PC-3 (cell line): ENCODE data around the gene FCSK. TPM values are rescaled to one million over a fixed set of nuclear protein-coding genes. Genes with fewer than 3 reads are reported as not detected.

Source experiments
- ATAC-seq: fragments of 200-7000 bp; cut with Tn5 transposase; 2 replicates; pipeline ENCODE4 v1.9.1; 2020; ENCODE audit warnings: mild to moderate bottlenecking, moderate library complexity
- BruUV-seq: library from RNA; stranded (reverse); fragments of 400-500 nt; replicated peaks from 2 replicates; lab custom pipeline; 2021; lab: Mats Ljungman, UMichigan
- CTCF ChIA-PET: fragments of 300-600 bp; sonication (Branson Sonifier 250); formaldehyde crosslinking; loops from one replicate; lab custom pipeline; 2022; ENCODE audit warnings: antibody characterized with exemption; lab: Charles Lee
- POLR2A ChIA-PET: fragments of 300-600 bp; sonication (Branson Sonifier 250); formaldehyde crosslinking; loops from one replicate; lab custom pipeline; 2022; ENCODE audit warnings: antibody characterized with exemption; ENCODE audit not compliant: unreplicated experiment; lab: Charles Lee
- DNase-seq: peaks from one replicate; pipeline ENCODE4 v3.0.0-alpha.2; 2015
- H2AFZ ChIP-seq: fragments of 300-600 bp; sonication (generic); 2 replicates; pipeline ENCODE4 v1.6.0; 2016; ENCODE audit warnings: antibody characterized with exemption, low read length
- H3F3A ChIP-seq: fragments of 300-600 bp; sonication (generic); one replicate; pipeline ENCODE4 v1.6.0; 2017; ENCODE audit warnings: antibody characterized with exemption, low read length, control low read depth, mild to moderate bottlenecking; ENCODE audit not compliant: unreplicated experiment
- H3K27ac ChIP-seq: fragments of 300-600 bp; sonication (generic); 2 replicates; pipeline ENCODE4 v1.5.1; 2016; ENCODE audit warnings: mild to moderate bottlenecking, low read length
- H3K27me3 ChIP-seq: fragments of 300-600 bp; sonication (generic); 2 replicates; pipeline ENCODE4 v1.6.1; 2016; ENCODE audit warnings: low read length, mixed read lengths
- H3K36me3 ChIP-seq: fragments of 300-600 bp; sonication (generic); 2 replicates; pipeline ENCODE4 v1.6.1; 2016; ENCODE audit warnings: low read depth, mixed run types, low read length, mixed read lengths
- H3K4me1 ChIP-seq: fragments of 300-600 bp; sonication (generic); 2 replicates; pipeline ENCODE4 v1.5.1; 2016; ENCODE audit warnings: low read length; ENCODE audit not compliant: insufficient read depth
- H3K4me2 ChIP-seq: fragments of 300-600 bp; sonication (generic); 2 replicates; pipeline ENCODE4 v1.6.0; 2016; ENCODE audit warnings: low read length
- H3K4me3 ChIP-seq: fragments of 300-600 bp; sonication (generic); 2 replicates; pipeline ENCODE4 v1.5.1; 2016; ENCODE audit warnings: mild to moderate bottlenecking, low read length, mixed read lengths
- H3K79me2 ChIP-seq: fragments of 300-600 bp; sonication (generic); 2 replicates; pipeline ENCODE4 v1.6.1; 2017; ENCODE audit warnings: low read length, mixed read lengths
- H3K9ac ChIP-seq: fragments of 300-600 bp; sonication (generic); 2 replicates; pipeline ENCODE4 v1.6.0; 2016; ENCODE audit warnings: mild to moderate bottlenecking, low read length
- H3K9me2 ChIP-seq: fragments of 300-600 bp; sonication (generic); replicated peaks from 2 replicates; pipeline ENCODE4 v1.6.1; 2016; ENCODE audit warnings: mixed run types, low read length, mixed read lengths
- H3K9me3 ChIP-seq: fragments of 300-600 bp; sonication (generic); 2 replicates; pipeline ENCODE4 v1.6.1; 2016; ENCODE audit warnings: low read length, mixed read lengths
- H4K20me1 ChIP-seq: fragments of 300-600 bp; sonication (generic); 2 replicates; pipeline ENCODE4 v1.6.1; 2016; ENCODE audit warnings: low read length, mixed read lengths
- CTCF ChIP-seq: fragments of 300-600 bp; sonication (generic); conservative IDR thresholded peaks from 2 replicates; pipeline ENCODE4 v1.5.1; 2017; ENCODE audit warnings: antibody characterized with exemption, low read depth, mild to moderate bottlenecking, low read length
- EZH2 ChIP-seq: fragments of 300-600 bp; sonication (generic); IDR thresholded peaks from one replicate; pipeline ENCODE4 v1.6.1; 2017; ENCODE audit warnings: antibody characterized with exemption, mild to moderate bottlenecking, low read length; ENCODE audit not compliant: unreplicated experiment
- EZH2phosphoT487 ChIP-seq: fragments of 300-600 bp; sonication (generic); IDR thresholded peaks from 2 replicates; pipeline ENCODE4 v1.6.1; 2018; ENCODE audit warnings: mild to moderate bottlenecking, antibody characterized with exemption, low read length, borderline replicate concordance
- intact Hi-C: fragments of 100-400 bp; cut with micrococcal nuclease; formaldehyde crosslinking; loops from 2 replicates; pipeline ENCODE4 v1.9.0; 2023
- total RNA-seq: library from RNA; depleted of rRNA; stranded (reverse); fragments of >200 nt; gene quantifications from 2 replicates; pipeline ENCODE4 v1.2.3, GENCODE V29; 2014

Gene FCSK
- total RNA-seq, 1 experiment from 2014 or later = 11.7 TPM

GRCh38 chr16:70430667-70431536 is 23.5 kb upstream of the FCSK start:
- no peak for ATAC-seq
- no peaks in the 10 kb centered on the region for H3F3A ChIP-seq
- H3K36me3 ChIP-seq = no peaks in the 10 kb centered on the region
- no peak for TF ChIP-seq EZH2phosphoT487
- no peak for TF ChIP-seq CTCF
- no peak for TF ChIP-seq EZH2
- peak; percentile 12 for DNase-seq
- H4K20me1 ChIP-seq = no peaks in the 10 kb centered on the region
- H3K9me2 ChIP-seq = no peaks in the 10 kb centered on the region
- POLR2A ChIA-PET = no interaction called here
- no peak overlapping the region for H2AFZ ChIP-seq
- no TSS peak for BruUV-seq
- H3K79me2 ChIP-seq = 0 out of 2 replicates have a peak, but pooled peaks cover 7% of the 10 kb centered on the region
- H3K27ac ChIP-seq = peak overlapping the region; percentile 7; the same call in 1 of the 2 replicates
- CTCF ChIA-PET = no interaction called here
- intact Hi-C loops = no loop called here
- H3K4me1 ChIP-seq = peaks cover 37% of the 10 kb centered on the region
- no peaks in the 10 kb centered on the region for H3K27me3 ChIP-seq
- no peak overlapping the region for H3K4me2 ChIP-seq
- H3K9ac ChIP-seq = no peak overlapping the region
- no peak overlapping the region for H3K4me3 ChIP-seq
- no peaks in the 10 kb centered on the region for H3K9me3 ChIP-seq

- Histone ChIP-seq H2AFZ (no peak overlapping the region), H3K79me2 (peaks cover 18% of the 10 kb centered on the region), H3K27ac (no peak overlapping the region), H4K20me1 (no peaks in the 10 kb centered on the region), H3K4me2 (no peak overlapping the region), H3K9ac (no peak overlapping the region), H3K36me3 (no peaks in the 10 kb centered on the region), H3F3A (no peaks in the 10 kb centered on the region), H3K27me3 (no peaks in the 10 kb centered on the region), H3K4me1 (peaks cover 42% of the 10 kb centered on the region), H3K9me2 (no peaks in the 10 kb centered on the region), H3K9me3 (no peaks in the 10 kb centered on the region), H3K4me3 (no peak overlapping the region)
- POLR2A ChIA-PET = no interaction called here
- intact Hi-C loops = no loop called here
- TF ChIP-seq CTCF = no peak
- TF ChIP-seq EZH2 = no peak
- TF ChIP-seq EZH2phosphoT487 = no peak
- DNase-seq (no peak), ATAC-seq (no peak)
- CTCF ChIA-PET = no interaction called here
- BruUV-seq = no TSS peak
These were observed 22.1 kb upstream of the FCSK start for GRCh38 chr16:70432356-70432722.
